ENCODE measurements around the gene RPP40.

DNA sequence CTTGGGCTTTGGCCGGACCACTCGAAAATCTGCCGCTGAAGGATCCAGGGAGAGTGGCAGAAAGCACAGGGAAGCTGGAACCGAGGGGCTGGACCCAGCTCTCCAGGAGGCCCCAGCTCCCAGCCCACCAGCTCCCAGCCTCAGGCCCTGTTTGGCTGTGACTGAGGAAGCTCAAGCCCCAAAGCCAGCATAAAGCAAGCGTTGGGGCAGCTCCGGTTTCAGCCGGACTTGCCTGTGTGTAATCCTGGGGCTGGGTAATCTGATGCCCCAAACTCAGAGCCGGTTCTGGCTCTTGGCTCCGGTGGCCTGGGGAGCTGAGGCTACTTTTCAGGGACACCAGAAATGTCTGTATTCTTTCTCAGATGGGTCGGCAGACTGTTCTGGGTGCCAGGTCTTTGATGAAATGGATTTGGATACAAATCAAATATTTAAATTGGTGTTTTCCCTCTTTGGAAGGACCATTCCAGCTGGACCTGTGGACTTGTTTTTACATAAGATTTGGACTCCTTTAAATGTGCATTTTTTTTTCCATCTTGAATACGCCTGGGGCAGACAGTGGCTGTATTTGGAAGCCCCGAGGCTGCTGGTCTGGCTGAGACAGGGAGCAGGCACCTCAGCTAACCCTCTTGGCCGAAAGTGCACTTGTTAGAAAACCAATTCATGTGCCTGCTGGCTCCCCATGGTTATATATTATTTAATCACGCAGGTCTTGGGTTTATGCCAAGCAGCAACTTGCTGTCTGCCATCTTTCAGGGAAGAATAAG lies 29.7 kb downstream of the RPP40 start:
- TF ChIP-seq CTCF (IDR thresholded peaks at IDR 0.05; ENCODE audit: insufficient read depth, low read length): no peak
- TF ChIP-seq GABPA (IDR thresholded peaks at IDR 0.05; ENCODE audit: low read depth): no peak
- TF ChIP-seq POLR2AphosphoS5 (IDR thresholded peaks at IDR 0.05; ENCODE audit: low read depth): no peak
- TF ChIP-seq REST (IDR thresholded peaks at IDR 0.05; ENCODE audit: insufficient replicate concordance, low read depth): no peak

Data from HL-60 (cell line).